T-helper 1 cell treated with Interleukin-12 subunit alpha and Interleukin-12 subunit beta and Interleukin-4 antibody, amounts not matched to agents 30 μg/mL and 1 μg/mL, for 36 hours (primary cell): ENCODE results near the gene NDOR1.

ENCODE experiments used
- H3K27ac Mint-ChIP-seq: one replicate; pipeline ENCODE4 v1.8.0; 2021; ENCODE audit warnings: mild to moderate bottlenecking, mixed read lengths
- H3K27me3 Mint-ChIP-seq: one replicate; pipeline ENCODE4 v1.8.0; 2021; ENCODE audit warnings: low read depth, mixed read lengths
- H3K36me3 Mint-ChIP-seq: one replicate; pipeline ENCODE4 v1.8.0; 2021; ENCODE audit warnings: low read depth, mixed read lengths
- H3K4me1 Mint-ChIP-seq: one replicate; pipeline ENCODE4 v1.8.0; 2021; ENCODE audit warnings: low read depth, mixed read lengths
- H3K4me3 Mint-ChIP-seq: one replicate; pipeline ENCODE4 v1.8.0; 2021; ENCODE audit warnings: mild to moderate bottlenecking, moderate library complexity, mixed read lengths
- H3K9me3 Mint-ChIP-seq: one replicate; pipeline ENCODE4 v1.8.0; 2021; ENCODE audit warnings: mixed read lengths

The NDOR1 gene

DNA sequence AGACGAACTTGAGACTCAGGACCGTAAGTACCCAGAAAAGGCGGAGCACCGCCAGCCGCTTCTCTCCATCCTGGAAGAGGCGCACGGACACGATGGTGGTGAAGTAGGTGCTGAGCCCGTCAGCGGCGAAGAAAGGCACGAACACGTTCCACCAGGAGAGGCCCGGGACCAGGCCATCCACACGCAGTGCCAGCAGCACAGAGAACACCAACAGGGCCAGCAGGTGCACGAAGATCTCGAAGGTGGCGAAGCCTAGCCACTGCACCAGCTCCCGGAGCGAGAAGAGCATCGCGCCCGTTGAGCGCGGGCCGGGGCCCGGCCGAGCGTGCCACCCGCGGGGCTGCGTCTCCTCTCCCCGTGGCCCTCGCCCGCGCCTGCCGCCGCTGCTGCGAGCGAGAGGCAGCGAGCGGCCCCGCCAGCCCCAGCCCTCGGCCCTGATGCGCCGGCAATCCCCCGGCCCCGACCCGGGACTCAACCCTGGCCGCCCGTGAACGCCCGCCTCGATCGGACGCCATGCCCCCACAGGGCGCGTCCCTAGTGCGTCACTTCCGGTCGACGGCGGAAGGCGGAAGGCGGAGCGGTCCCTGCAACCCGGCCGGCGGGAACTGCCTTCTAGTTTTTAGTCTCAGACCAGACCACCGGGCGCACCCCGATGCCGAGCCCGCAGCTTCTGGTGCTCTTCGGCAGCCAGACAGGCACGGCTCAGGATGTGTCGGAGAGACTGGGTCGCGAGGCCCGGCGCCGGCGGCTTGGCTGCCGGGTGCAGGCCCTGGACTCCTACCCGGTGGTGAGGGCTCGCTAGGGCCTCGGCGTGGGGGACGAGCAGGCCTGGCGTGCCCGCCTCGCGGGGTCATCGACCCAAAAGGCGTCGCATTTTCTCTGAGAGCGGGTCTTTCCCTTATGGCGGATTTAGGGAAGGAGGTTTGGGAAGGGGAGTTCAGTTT is at the start of gene NDOR1, which contains the start of gene TMEM203:
TSS of gene NDOR1 (plus strand) at position 575 of the 944 bp plus-strand sequence. CDS start at position 653, 78 bp downstream.
TSS of gene TMEM203 (minus strand) at position 523 of the 944 bp plus-strand sequence. CDS start at position 289, 234 bp downstream.
- peak within 1 kb of the TSS; percentile 94 for H3K4me3 Mint-ChIP-seq
- H3K4me1 Mint-ChIP-seq: peaks cover 31% of the 10 kb centered on the region
- H3K27ac Mint-ChIP-seq: peak within 1 kb of the TSS; percentile 93
- H3K36me3 Mint-ChIP-seq: peaks cover 20% of the 10 kb centered on the region
- no peaks in the 10 kb centered on the region for H3K9me3 Mint-ChIP-seq
- H3K27me3 Mint-ChIP-seq: no peaks in the 10 kb centered on the region

DNA sequence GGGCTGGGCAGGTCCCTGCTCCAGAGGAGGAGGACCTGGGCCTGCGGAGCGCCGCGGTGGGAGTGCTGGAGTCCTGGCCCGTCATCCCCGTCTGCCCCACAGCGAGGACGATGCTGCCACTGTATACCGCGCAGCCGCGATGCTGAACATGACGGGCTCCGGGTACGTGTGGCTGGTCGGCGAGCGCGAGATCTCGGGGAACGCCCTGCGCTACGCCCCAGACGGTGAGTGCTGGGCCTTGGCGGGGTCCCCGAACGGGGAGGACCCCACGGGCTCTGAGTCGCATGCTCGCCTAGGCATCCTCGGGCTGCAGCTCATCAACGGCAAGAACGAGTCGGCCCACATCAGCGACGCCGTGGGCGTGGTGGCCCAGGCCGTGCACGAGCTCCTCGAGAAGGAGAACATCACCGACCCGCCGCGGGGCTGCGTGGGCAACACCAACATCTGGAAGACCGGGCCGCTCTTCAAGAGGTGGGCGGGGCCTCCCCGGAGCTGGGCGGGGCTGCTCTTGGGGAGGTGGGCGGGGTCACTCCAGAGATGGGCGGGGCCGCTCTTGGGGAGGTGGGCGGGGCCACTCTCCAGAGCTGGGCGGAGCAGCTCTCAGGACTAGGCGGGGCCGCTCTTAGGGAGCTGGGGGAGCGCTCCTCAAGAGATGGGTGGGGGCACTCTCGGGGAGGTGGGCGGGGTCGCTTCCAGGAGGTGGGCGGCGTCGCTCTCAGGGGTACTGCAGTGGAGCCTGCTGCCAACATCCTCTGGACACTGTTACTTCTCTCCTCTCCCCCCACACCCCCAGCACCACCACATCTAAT is 48.7 kb upstream of the NDOR1 start:
- Mint-ChIP-seq H3K9me3 (no peaks in the 10 kb centered on the region), H3K27ac (no peak overlapping the region), H3K4me3 (peak overlapping the region; percentile 63), H3K36me3 (no peaks in the 10 kb centered on the region), H3K27me3 (peaks cover 31% of the 10 kb centered on the region), H3K4me1 (peaks cover 11% of the 10 kb centered on the region)

DNA sequence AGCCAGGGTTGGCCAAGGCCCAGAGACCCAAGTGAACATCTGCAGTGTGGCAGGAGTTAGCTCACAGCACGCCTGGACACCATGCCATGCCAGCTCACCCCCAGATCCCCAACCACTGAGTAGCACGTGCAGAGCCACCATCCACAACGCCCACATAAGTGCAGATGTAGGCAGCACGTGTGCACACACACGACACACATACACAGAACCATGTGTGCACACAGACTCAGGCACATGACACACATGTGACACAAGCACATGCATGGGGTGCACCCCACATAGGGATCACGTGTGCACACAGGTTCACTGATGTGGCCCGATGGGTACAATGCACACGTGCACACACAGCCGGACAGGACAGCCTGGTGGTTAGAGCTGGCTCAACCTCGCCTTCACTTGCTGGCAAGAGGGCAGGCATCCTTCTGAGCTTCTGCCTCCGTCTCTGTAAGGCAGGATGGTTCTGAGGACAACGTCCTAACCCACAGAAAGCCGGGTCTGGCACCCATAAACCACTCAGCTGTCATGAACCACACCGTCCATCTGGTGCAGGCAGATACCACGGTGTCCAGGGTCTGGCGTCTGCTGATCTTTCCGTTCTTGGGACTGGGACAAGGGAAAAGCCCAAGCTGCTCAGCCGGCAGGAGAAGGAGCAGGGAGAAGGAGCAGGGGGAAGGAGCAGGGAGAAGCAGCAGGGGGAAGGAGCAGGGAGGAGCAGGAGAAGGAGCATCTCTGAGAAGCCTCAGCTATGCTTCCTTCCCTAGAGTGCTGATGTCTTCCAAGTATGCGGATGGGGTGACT is 47.7 kb upstream of the NDOR1 start:
- peak overlapping the region; percentile 5 for H3K27ac Mint-ChIP-seq
- no peaks in the 10 kb centered on the region for H3K36me3 Mint-ChIP-seq
- peaks cover 11% of the 10 kb centered on the region for H3K4me1 Mint-ChIP-seq
- no peaks in the 10 kb centered on the region for H3K9me3 Mint-ChIP-seq
- H3K27me3 Mint-ChIP-seq: peaks cover 31% of the 10 kb centered on the region
- H3K4me3 Mint-ChIP-seq: no peak overlapping the region

DNA sequence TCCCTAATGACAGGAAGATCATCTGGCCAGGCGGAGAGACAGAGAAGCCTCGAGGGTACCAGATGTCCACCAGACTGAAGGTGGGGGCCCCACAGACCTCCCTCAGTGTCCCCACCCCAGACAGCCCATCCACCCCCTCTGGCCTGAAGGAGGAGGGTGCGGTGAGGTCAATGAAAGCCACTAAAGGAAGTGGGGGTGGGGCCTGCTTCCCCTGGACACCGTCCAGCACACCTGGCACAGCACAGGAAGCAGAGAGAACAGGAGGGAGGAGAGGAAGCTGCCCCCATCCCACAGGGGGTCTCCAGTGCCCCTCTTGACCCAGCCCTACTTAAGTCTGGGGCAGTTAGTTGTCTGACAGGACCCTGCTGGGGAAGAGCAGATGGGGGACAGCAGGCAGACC is 46.9 kb upstream of the NDOR1 start:
- no peak overlapping the region for H3K4me3 Mint-ChIP-seq

DNA sequence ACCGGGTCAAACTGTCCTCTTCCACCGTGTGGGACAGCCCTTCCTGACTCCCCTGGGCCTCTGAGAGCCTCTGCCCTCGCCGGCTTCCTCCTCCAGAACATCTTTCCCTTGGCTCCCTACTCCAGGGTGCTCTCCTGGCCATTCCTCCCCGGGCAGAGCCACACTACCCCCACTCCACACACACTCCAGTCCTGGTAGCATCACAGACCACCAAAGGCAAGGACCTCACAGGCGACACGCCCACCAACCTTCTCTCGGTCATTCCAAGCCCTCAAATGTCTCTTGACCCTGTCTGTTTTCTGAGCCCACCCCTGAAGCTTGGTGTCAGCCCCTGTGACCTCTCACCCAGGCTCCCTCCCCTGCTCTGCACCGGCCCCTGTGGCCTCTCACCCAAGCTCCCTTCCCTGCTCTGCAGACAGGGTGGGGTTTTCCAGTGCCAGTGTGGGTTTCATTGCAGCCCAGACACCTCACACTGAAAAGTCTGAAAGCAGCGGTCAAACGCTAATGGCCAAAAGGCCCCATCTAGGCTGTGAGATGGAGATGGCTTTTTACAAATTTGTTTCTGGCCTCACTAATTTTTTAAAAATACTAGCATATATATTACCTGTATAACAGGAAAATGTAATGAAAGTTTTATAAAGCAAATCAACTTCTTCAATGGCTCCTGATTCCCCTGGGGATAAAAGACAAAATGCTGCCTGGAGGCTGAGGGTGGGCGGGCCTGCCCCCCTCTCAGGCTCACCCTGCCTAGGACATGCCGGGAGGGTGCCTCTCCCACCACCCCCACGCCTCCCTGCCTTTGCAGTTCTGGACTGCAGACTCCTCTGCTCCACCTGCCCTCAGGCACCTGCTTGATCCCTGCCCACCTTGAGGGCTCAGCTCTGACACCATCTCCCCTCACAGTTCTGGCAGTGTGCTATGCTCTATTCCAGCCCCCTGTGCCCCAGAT is 46.1 kb upstream of the NDOR1 start:
- H3K36me3 Mint-ChIP-seq: no peaks in the 10 kb centered on the region
- no peaks in the 10 kb centered on the region for H3K9me3 Mint-ChIP-seq
- peaks cover 31% of the 10 kb centered on the region for H3K27me3 Mint-ChIP-seq
- peak overlapping the region; percentile 36 for H3K27ac Mint-ChIP-seq
- H3K4me3 Mint-ChIP-seq: no peak overlapping the region
- peaks cover 11% of the 10 kb centered on the region for H3K4me1 Mint-ChIP-seq

More for the DNA sequence above, 46.9 kb upstream of the NDOR1 start:
- H3K9me3 Mint-ChIP-seq: no peaks in the 10 kb centered on the region
- peaks cover 11% of the 10 kb centered on the region for H3K4me1 Mint-ChIP-seq
- H3K27ac Mint-ChIP-seq: no peak overlapping the region
- H3K36me3 Mint-ChIP-seq: no peaks in the 10 kb centered on the region
- peaks cover 31% of the 10 kb centered on the region for H3K27me3 Mint-ChIP-seq

DNA sequence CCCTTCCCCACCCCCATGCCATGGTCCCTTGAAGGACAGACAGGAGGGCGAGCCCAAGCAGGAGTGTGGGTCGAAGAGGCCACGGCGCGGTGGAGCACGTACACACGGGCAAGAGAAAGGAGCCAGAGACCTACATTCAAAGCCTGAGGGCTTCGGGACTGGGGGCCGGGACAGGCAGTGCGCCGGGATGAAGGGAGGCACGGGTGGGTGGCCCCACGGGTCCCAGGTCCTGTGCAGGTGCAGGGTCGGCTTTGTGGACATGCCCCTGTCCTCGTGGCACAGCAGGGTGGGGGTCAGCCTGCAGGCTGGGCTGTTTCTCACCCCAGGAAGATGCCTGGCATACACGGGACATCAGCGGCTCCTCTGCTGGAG is 45.5 kb upstream of the NDOR1 start:
- Mint-ChIP-seq H3K36me3 (no peaks in the 10 kb centered on the region), H3K27me3 (peaks cover 26% of the 10 kb centered on the region), H3K27ac (peak overlapping the region; percentile 36), H3K4me3 (no peak overlapping the region), H3K9me3 (no peaks in the 10 kb centered on the region), H3K4me1 (peaks cover 11% of the 10 kb centered on the region)

DNA sequence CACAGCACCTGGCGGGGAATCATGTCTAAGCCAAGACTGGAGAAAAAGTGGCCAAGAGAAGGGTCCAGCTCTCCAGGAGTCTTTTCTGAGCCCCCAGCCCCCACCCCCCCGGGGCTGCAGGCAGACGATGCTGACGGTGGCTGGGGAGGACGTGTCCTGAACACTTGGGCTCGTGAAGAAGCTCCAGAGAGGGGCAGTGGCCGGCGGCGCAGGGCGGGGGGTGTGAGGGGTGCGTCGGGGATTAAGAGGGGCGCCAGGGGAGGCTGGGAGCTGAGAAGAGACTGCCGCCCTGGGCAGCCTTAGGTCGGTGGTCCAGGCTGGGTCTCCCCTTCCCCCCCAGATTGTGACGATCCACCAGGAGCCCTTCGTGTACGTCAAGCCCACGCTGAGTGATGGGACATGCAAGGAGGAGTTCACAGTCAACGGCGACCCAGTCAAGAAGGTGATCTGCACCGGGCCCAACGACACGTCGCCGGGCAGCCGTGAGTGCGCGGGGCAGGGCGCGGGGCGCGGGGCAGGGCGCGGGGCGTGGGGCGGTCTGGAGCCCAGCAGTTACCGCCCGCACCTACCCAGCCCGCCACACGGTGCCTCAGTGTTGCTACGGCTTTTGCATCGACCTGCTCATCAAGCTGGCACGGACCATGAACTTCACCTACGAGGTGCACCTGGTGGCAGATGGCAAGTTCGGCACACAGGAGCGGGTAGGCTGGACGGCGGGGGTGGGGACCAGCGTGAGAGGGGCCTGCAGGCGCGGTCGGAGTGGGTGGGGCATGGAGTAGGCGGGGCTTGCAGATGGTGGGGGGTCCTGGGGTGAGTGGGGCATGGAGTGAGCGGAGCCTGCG is 44.6 kb upstream of the NDOR1 start:
- H3K27me3 Mint-ChIP-seq: peaks cover 23% of the 10 kb centered on the region
- peaks cover 11% of the 10 kb centered on the region for H3K4me1 Mint-ChIP-seq
- no peak overlapping the region for H3K4me3 Mint-ChIP-seq
- H3K36me3 Mint-ChIP-seq: no peaks in the 10 kb centered on the region
- no peak overlapping the region for H3K27ac Mint-ChIP-seq
- H3K9me3 Mint-ChIP-seq: no peaks in the 10 kb centered on the region

DNA sequence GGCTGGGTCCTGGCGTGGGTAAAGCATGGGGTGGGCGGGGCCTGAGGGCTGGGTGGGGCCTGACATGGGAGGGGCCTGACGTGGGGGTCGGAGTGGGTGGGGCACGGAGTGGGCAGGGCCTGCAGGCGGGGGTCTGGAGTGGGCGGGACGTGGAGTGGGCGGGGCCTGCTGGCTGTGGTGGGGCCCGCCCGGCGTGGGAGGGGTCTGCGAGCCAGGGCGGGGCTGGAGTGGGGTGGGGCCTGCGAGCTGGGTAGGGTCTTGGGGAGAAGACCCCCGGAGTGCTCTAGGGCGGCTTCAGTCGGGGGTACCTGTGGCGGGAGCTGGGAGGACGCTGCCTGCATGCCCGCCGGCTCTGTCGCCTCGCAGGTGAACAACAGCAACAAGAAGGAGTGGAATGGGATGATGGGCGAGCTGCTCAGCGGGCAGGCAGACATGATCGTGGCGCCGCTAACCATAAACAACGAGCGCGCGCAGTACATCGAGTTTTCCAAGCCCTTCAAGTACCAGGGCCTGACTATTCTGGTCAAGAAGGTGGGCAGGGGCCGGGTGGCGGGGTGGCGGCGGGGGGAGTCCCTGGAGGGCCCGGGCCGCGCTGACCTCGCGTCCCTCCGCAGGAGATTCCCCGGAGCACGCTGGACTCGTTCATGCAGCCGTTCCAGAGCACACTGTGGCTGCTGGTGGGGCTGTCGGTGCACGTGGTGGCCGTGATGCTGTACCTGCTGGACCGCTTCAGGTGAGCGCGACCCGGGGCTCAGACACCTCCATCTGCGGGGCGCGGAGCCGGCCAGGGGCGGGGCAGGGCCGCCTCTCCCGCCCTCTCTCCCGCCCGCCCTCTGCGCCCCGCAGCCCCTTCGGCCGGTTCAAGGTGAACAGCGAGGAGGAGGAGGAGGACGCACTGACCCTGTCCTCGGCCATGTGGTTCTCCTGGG is 43.7 kb upstream of the NDOR1 start:
- no peaks in the 10 kb centered on the region for H3K9me3 Mint-ChIP-seq
- H3K4me3 Mint-ChIP-seq: no peak overlapping the region
- H3K27ac Mint-ChIP-seq: no peak overlapping the region
- H3K27me3 Mint-ChIP-seq: peaks cover 29% of the 10 kb centered on the region
- peaks cover 11% of the 10 kb centered on the region for H3K4me1 Mint-ChIP-seq
- H3K36me3 Mint-ChIP-seq: no peaks in the 10 kb centered on the region

DNA sequence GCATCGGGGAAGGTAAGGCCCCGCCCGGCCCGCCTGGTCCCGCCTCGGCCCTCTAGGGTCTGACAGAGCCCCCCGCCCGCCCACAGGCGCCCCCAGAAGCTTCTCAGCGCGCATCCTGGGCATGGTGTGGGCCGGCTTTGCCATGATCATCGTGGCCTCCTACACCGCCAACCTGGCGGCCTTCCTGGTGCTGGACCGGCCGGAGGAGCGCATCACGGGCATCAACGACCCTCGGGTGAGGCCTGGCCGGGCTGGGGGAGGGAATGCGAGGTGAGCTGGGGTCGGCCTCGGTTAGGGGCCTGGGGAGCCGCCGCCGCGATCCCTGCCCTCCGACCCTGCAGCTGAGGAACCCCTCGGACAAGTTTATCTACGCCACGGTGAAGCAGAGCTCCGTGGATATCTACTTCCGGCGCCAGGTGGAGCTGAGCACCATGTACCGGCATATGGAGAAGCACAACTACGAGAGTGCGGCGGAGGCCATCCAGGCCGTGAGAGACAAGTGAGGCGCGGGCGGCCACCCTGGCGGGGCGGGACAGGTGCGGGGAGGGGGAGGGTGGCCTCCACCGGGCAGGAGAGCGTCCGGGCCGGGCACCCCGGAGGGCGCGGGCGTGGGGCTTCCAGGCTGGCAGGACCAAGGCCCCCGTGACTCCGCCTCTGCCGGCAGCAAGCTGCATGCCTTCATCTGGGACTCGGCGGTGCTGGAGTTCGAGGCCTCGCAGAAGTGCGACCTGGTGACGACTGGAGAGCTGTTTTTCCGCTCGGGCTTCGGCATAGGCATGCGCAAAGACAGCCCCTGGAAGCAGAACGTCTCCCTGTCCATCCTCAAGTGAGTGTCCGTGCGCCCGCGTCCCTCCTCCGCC is 42.8 kb upstream of the NDOR1 start:
- Mint-ChIP-seq H3K36me3 (no peaks in the 10 kb centered on the region), H3K9me3 (no peaks in the 10 kb centered on the region), H3K4me3 (no peak overlapping the region), H3K4me1 (peaks cover 6% of the 10 kb centered on the region), H3K27ac (no peak overlapping the region), H3K27me3 (peaks cover 29% of the 10 kb centered on the region)

DNA sequence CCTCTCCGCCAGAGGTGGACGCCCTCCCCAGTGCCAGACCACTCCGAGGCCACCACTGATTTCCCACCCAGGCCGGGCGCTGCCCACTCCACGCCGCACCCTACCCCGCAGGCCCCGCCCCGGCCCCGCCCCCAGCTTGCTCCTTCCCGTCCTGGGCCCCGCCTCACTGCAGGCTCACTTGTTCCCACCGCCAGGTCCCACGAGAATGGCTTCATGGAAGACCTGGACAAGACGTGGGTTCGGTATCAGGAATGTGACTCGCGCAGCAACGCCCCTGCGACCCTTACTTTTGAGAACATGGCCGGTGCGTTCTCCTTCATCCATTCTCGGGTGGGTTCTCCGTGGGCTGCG is 42.2 kb upstream of the NDOR1 start:
- Mint-ChIP-seq H3K4me3 (no peak overlapping the region), H3K4me1 (peaks cover 4% of the 10 kb centered on the region), H3K27me3 (peaks cover 23% of the 10 kb centered on the region), H3K9me3 (no peaks in the 10 kb centered on the region), H3K27ac (no peak overlapping the region), H3K36me3 (no peaks in the 10 kb centered on the region)

DNA sequence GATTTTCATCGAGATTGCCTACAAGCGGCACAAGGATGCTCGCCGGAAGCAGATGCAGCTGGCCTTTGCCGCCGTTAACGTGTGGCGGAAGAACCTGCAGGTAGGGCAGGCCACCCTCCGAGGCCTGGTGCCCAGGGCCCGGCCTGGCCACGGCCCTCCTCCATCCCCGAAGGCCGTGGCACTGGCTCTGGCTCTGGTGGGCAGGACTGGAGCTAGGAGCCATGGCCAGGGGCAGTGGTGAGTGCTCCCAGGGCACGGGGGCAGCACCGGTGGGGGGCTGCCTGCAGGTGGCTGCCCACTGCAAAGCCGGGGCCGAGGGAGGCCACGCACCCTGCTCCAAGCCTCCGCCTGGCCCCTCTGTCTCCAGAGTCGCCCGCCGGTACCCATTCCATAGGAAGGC is 41.7 kb upstream of the NDOR1 start:
- no peak overlapping the region for H3K4me3 Mint-ChIP-seq
- no peak overlapping the region for H3K27ac Mint-ChIP-seq
- H3K4me1 Mint-ChIP-seq: peaks cover 4% of the 10 kb centered on the region
- peaks cover 22% of the 10 kb centered on the region for H3K27me3 Mint-ChIP-seq
- no peaks in the 10 kb centered on the region for H3K9me3 Mint-ChIP-seq
- H3K36me3 Mint-ChIP-seq: no peaks in the 10 kb centered on the region
